ENCODE results near the gene IGLL5.

Gene IGLL5

GRCh38 chr22:22906907-22907550 is 19.4 kb downstream of the IGLL5 start:
- no peak for DNase-seq (ENCODE audit: extremely low spot score)
- TF ChIP-seq TARDBP (IDR thresholded peaks at IDR 0.05) (no peak), L3MBTL2 (conservative IDR thresholded peaks at IDR 0.05) (no peak), ZNF384 (IDR thresholded peaks at IDR 0.05) (no peak), NFRKB (IDR thresholded peaks at IDR 0.05) (no peak), FOXK2 (IDR thresholded peaks at IDR 0.05) (no peak)
- ChIA-PET POLR2A (no interaction called here), CTCF (no interaction called here)

GRCh38 chr22:22907551-22908494 is 20.2 kb downstream of the IGLL5 start:
- CTCF ChIA-PET, result no interaction called here
- no peak for TF ChIP-seq TARDBP (IDR thresholded peaks at IDR 0.05)
- TF ChIP-seq ZNF384 (IDR thresholded peaks at IDR 0.05), result no peak
- no peak for TF ChIP-seq BHLHE40 (IDR thresholded peaks at IDR 0.05; ENCODE audit: borderline replicate concordance)
- no peak for TF ChIP-seq PKNOX1 (IDR thresholded peaks at IDR 0.05)
- TF ChIP-seq SUZ12 (IDR thresholded peaks at IDR 0.05), result no peak
- TF ChIP-seq SP1 (IDR thresholded peaks at IDR 0.05), result no peak
- no peak for TF ChIP-seq FOXM1 (IDR thresholded peaks at IDR 0.05; ENCODE audit: borderline replicate concordance)
- TF ChIP-seq LEF1 (IDR thresholded peaks at IDR 0.05; ENCODE audit: borderline replicate concordance), result no peak
- TF ChIP-seq HDGF (IDR thresholded peaks at IDR 0.05; ENCODE audit: borderline replicate concordance), result no peak
- no peak for TF ChIP-seq CTBP1 (IDR thresholded peaks at IDR 0.05; ENCODE audit: borderline replicate concordance)
- TF ChIP-seq ELF4 (IDR thresholded peaks at IDR 0.05), result no peak
- no peak for TF ChIP-seq FOXK2 (IDR thresholded peaks at IDR 0.05)
- POLR2A ChIA-PET, result no interaction called here
- DNase-seq (ENCODE audit: extremely low spot score), result no peak

- TF ChIP-seq HDGF (IDR thresholded peaks at IDR 0.05; ENCODE audit: borderline replicate concordance) (no peak), CTBP1 (IDR thresholded peaks at IDR 0.05; ENCODE audit: borderline replicate concordance) (no peak), NFRKB (IDR thresholded peaks at IDR 0.05) (no peak), L3MBTL2 (conservative IDR thresholded peaks at IDR 0.05) (no peak), FOXK2 (IDR thresholded peaks at IDR 0.05) (no peak), FOXA1 (IDR thresholded peaks at IDR 0.05) (no peak), PKNOX1 (IDR thresholded peaks at IDR 0.05) (no peak), LEF1 (IDR thresholded peaks at IDR 0.05; ENCODE audit: borderline replicate concordance) (no peak), SUZ12 (IDR thresholded peaks at IDR 0.05) (no peak)
- no peak for DNase-seq (ENCODE audit: extremely low spot score)
- ChIA-PET POLR2A (no interaction called here), CTCF (no interaction called here)
These were observed 20.9 kb downstream of the IGLL5 start for GRCh38 chr22:22908495-22908861.

GRCh38 chr22:22908941-22909604 is 21.5 kb downstream of the IGLL5 start:
- DNase-seq (ENCODE audit: extremely low spot score), result no peak
- ChIA-PET POLR2A (no interaction called here), CTCF (interaction anchor here (0.6 kb wide), 2 partner anchors 160 to 234 kb away, joined by 3 to 6 read pairs; no protein-coding TSS in a partner anchor)
- TF ChIP-seq ZNF384 (IDR thresholded peaks at IDR 0.05), result no peak
- TF ChIP-seq TARDBP (IDR thresholded peaks at IDR 0.05), result no peak
- no peak for TF ChIP-seq FOXA1 (IDR thresholded peaks at IDR 0.05)
- TF ChIP-seq NFRKB (IDR thresholded peaks at IDR 0.05), result no peak
- no peak for TF ChIP-seq LEF1 (IDR thresholded peaks at IDR 0.05; ENCODE audit: borderline replicate concordance)
- TF ChIP-seq ARNT (IDR thresholded peaks at IDR 0.05), result no peak
- no peak for TF ChIP-seq CTBP1 (IDR thresholded peaks at IDR 0.05; ENCODE audit: borderline replicate concordance)
- no peak for TF ChIP-seq HDGF (IDR thresholded peaks at IDR 0.05; ENCODE audit: borderline replicate concordance)
- TF ChIP-seq SUZ12 (IDR thresholded peaks at IDR 0.05), result no peak
- no peak for TF ChIP-seq PKNOX1 (IDR thresholded peaks at IDR 0.05)
- TF ChIP-seq ELF4 (IDR thresholded peaks at IDR 0.05), result no peak
- no peak for TF ChIP-seq FOXK2 (IDR thresholded peaks at IDR 0.05)
- TF ChIP-seq BHLHE40 (IDR thresholded peaks at IDR 0.05; ENCODE audit: borderline replicate concordance), result no peak
- TF ChIP-seq FOXM1 (IDR thresholded peaks at IDR 0.05; ENCODE audit: borderline replicate concordance), result no peak
- TF ChIP-seq SP1 (IDR thresholded peaks at IDR 0.05), result no peak
- no peak for TF ChIP-seq L3MBTL2 (conservative IDR thresholded peaks at IDR 0.05)

GRCh38 chr22:22909605-22910271 is 22.1 kb downstream of the IGLL5 start:
- no peak for DNase-seq (ENCODE audit: extremely low spot score)
- CTCF ChIA-PET, result interaction anchor here (0.6 kb wide), 2 partner anchors 160 to 235 kb away, joined by 3 to 6 read pairs; no protein-coding TSS in a partner anchor
- POLR2A ChIA-PET, result no interaction called here
- TF ChIP-seq SP1 (IDR thresholded peaks at IDR 0.05) (no peak), BHLHE40 (IDR thresholded peaks at IDR 0.05; ENCODE audit: borderline replicate concordance) (no peak), ELF4 (IDR thresholded peaks at IDR 0.05) (no peak), FOXA1 (IDR thresholded peaks at IDR 0.05) (no peak), CTBP1 (IDR thresholded peaks at IDR 0.05; ENCODE audit: borderline replicate concordance) (no peak), LEF1 (IDR thresholded peaks at IDR 0.05; ENCODE audit: borderline replicate concordance) (no peak), L3MBTL2 (conservative IDR thresholded peaks at IDR 0.05) (no peak), SUZ12 (IDR thresholded peaks at IDR 0.05) (no peak), TARDBP (IDR thresholded peaks at IDR 0.05) (no peak), PKNOX1 (IDR thresholded peaks at IDR 0.05) (no peak), FOXK2 (IDR thresholded peaks at IDR 0.05) (no peak), FOXM1 (IDR thresholded peaks at IDR 0.05; ENCODE audit: borderline replicate concordance) (no peak), HDGF (IDR thresholded peaks at IDR 0.05; ENCODE audit: borderline replicate concordance) (no peak), ARNT (IDR thresholded peaks at IDR 0.05) (no peak), NFRKB (IDR thresholded peaks at IDR 0.05) (no peak), ZNF384 (IDR thresholded peaks at IDR 0.05) (no peak)

Data from HEK293T (cell line).